HepG2 (cell line): ENCODE measurements around the gene PLSCR4. TPM values are rescaled to one million over a fixed set of nuclear protein-coding genes. Genes with fewer than 3 reads are reported as not detected.

ENCODE experiments used
- BHLHE40 ChIP-seq: IDR thresholded peaks from 2 replicates; pipeline ENCODE4 v1.6.1; 2011; ENCODE audit warnings: low read length, improper control_type of control experiment
- CC2D1A ChIP-seq: sonication (generic); formaldehyde crosslinking; IDR thresholded peaks from 2 replicates; pipeline ENCODE4 v1.8.1; 2023; ENCODE audit warnings: mild to moderate bottlenecking, missing genetic modification reagents
- CCDC6 ChIP-seq: sonication (generic); formaldehyde crosslinking; IDR thresholded peaks from 2 replicates; pipeline ENCODE4 v1.8.1; 2022; ENCODE audit warnings: mild to moderate bottlenecking, missing genetic modification reagents, moderate library complexity
- HOXA3 ChIP-seq: sonication (generic); formaldehyde crosslinking; IDR thresholded peaks from 2 replicates; pipeline ENCODE4 v1.5.0; 2020; ENCODE audit warnings: missing genetic modification reagents
- JDP2 ChIP-seq: sonication (generic); formaldehyde crosslinking; IDR thresholded peaks from 2 replicates; pipeline ENCODE4 v1.8.1; 2022; ENCODE audit warnings: missing genetic modification reagents, borderline replicate concordance
- JUNB ChIP-seq: sonication (generic); formaldehyde crosslinking; IDR thresholded peaks from 2 replicates; pipeline ENCODE4 v1.8.0; 2022; ENCODE audit warnings: missing genetic modification reagents, mild to moderate bottlenecking, borderline replicate concordance
- MAZ ChIP-seq, 2 experiments: sonication (generic) in 1 of 2; formaldehyde crosslinking in 1 of 2; IDR thresholded peaks; 2 replicates each; pipeline versions ENCODE4 v1.5.0 to v1.6.1; 2012 to 2020; ENCODE audit warnings: low read depth in 2 of 2, mild to moderate bottlenecking in 2 of 2, borderline replicate concordance in 1 of 2, improper control_type of control experiment in 1 of 2, low read length in 1 of 2, missing genetic modification reagents in 1 of 2, moderate library complexity in 1 of 2
- POLR2AphosphoS5 ChIP-seq: IDR thresholded peaks from 2 replicates; pipeline ENCODE4 v1.6.1; 2012; ENCODE audit warnings: low read depth, low read length
- RARG ChIP-seq: sonication (generic); formaldehyde crosslinking; IDR thresholded peaks from 2 replicates; pipeline ENCODE4 v1.4.0; 2020; ENCODE audit warnings: low read depth, mild to moderate bottlenecking, missing genetic modification reagents
- SATB2 ChIP-seq: sonication (generic); formaldehyde crosslinking; IDR thresholded peaks from 2 replicates; pipeline ENCODE4 v1.5.0; 2020; ENCODE audit warnings: missing genetic modification reagents
- SMC3 ChIP-seq: IDR thresholded peaks from 2 replicates; pipeline ENCODE4 v1.6.1; 2011; ENCODE audit warnings: low read length, improper control_type of control experiment
- SOX6 ChIP-seq, 2 experiments: fragments of 450-650 bp in 1 of 2; sonication (generic) in 1 of 2; formaldehyde crosslinking in 1 of 2; IDR thresholded peaks; 2 replicates each; pipeline versions ENCODE4 v1.4.0 to v1.6.1; 2017 to 2020; ENCODE audit warnings: antibody characterized with exemption in 1 of 2, mild to moderate bottlenecking in 1 of 2, missing genetic modification reagents in 1 of 2
- TAF1 ChIP-seq: sonication (generic); formaldehyde crosslinking; IDR thresholded peaks from 2 replicates; pipeline ENCODE4 v1.4.0; 2020; ENCODE audit warnings: missing genetic modification reagents
- TBX3 ChIP-seq: fragments of 450-650 bp; IDR thresholded peaks from 2 replicates; pipeline ENCODE4 v1.6.1; 2017; ENCODE audit warnings: antibody characterized with exemption, mild to moderate bottlenecking, inconsistent platforms, borderline replicate concordance
- TGIF2 ChIP-seq: IDR thresholded peaks from 2 replicates; pipeline ENCODE4 v1.6.1; 2016; ENCODE audit warnings: control low read depth, missing compliant biosample characterization
- ZBTB20 ChIP-seq: sonication (generic); formaldehyde crosslinking; IDR thresholded peaks from 2 replicates; pipeline ENCODE4 v1.8.1; 2023; ENCODE audit warnings: missing genetic modification reagents, low read depth, mild to moderate bottlenecking, borderline replicate concordance
- ZFP62 ChIP-seq: sonication (generic); formaldehyde crosslinking; IDR thresholded peaks from 2 replicates; pipeline ENCODE4 v1.4.0; 2020; ENCODE audit warnings: missing genetic modification reagents
- ZNF264 ChIP-seq: sonication (generic); formaldehyde crosslinking; IDR thresholded peaks from 2 replicates; pipeline ENCODE4 v1.4.0; 2020; ENCODE audit warnings: missing genetic modification reagents
- ZNF274 ChIP-seq: sonication (generic); formaldehyde crosslinking; IDR thresholded peaks from 2 replicates; pipeline ENCODE4 v1.5.1; 2020; ENCODE audit warnings: mild to moderate bottlenecking, missing genetic modification reagents
- ZNF546 ChIP-seq: sonication (generic); formaldehyde crosslinking; conservative IDR thresholded peaks from 2 replicates; pipeline ENCODE4 v1.8.1; 2023; ENCODE audit warnings: mild to moderate bottlenecking, missing genetic modification reagents
- ZNF567 ChIP-seq: sonication (generic); formaldehyde crosslinking; IDR thresholded peaks from 2 replicates; pipeline ENCODE4 v1.8.1; 2023; ENCODE audit warnings: mild to moderate bottlenecking, missing genetic modification reagents, borderline replicate concordance
- ZNF703 ChIP-seq: sonication (generic); formaldehyde crosslinking; IDR thresholded peaks from 2 replicates; pipeline ENCODE4 v1.5.1; 2020; ENCODE audit warnings: missing genetic modification reagents, mild to moderate bottlenecking, moderate library complexity, borderline replicate concordance
- polyA plus RNA-seq, 8 experiments: library from polyadenylated mRNA; depleted of rRNA in 3 of 8; stranded (reverse) in 7 of 8; unstranded in 1 of 8; fragments of >200 nt; fragmentation: Illumina TruSeq in 4 of 8; extraction: Trizol in 4 of 8; gene quantifications; 2 replicates each; pipeline versions ENCODE4 v1.2.1 to v1.2.3, GENCODE V29; 2011 to 2016; ENCODE audit warnings: low read depth in 4 of 8, missing spikeins in 1 of 8, mixed read lengths in 1 of 8; ENCODE audit not compliant: insufficient read depth in 1 of 8
- total RNA-seq, 5 experiments: library from RNA; depleted of rRNA; stranded (reverse); fragments of >200 nt; fragmentation: Illumina TruSeq; extraction: Trizol; gene quantifications; 2 replicates each; pipeline ENCODE4 v1.2.3, GENCODE V29; 2016; ENCODE audit warnings: low read depth in 1 of 5
- TF ChIP-seq, protein P1 (sequence below): sonication (generic); formaldehyde crosslinking; IDR thresholded peaks from 2 replicates; pipeline ENCODE4 v1.4.0; 2020; ENCODE audit warnings: missing genetic modification reagents
- TF ChIP-seq, protein P2 (sequence below): sonication (generic); formaldehyde crosslinking; IDR thresholded peaks from 2 replicates; pipeline ENCODE4 v1.5.0; 2020; ENCODE audit warnings: mild to moderate bottlenecking, missing genetic modification reagents
- TF ChIP-seq, protein P3 (sequence below): sonication (generic); formaldehyde crosslinking; IDR thresholded peaks from 2 replicates; pipeline ENCODE4 v1.8.0; 2022; ENCODE audit warnings: missing genetic modification reagents, mild to moderate bottlenecking, borderline replicate concordance

PLSCR4 gene
- total and polyA plus RNA-seq, 2 of the 13 experiments (the other 11 are each of a cell fraction or from before 2014, with no cell fraction given): 1.5 to 59.0 TPM

DNA sequence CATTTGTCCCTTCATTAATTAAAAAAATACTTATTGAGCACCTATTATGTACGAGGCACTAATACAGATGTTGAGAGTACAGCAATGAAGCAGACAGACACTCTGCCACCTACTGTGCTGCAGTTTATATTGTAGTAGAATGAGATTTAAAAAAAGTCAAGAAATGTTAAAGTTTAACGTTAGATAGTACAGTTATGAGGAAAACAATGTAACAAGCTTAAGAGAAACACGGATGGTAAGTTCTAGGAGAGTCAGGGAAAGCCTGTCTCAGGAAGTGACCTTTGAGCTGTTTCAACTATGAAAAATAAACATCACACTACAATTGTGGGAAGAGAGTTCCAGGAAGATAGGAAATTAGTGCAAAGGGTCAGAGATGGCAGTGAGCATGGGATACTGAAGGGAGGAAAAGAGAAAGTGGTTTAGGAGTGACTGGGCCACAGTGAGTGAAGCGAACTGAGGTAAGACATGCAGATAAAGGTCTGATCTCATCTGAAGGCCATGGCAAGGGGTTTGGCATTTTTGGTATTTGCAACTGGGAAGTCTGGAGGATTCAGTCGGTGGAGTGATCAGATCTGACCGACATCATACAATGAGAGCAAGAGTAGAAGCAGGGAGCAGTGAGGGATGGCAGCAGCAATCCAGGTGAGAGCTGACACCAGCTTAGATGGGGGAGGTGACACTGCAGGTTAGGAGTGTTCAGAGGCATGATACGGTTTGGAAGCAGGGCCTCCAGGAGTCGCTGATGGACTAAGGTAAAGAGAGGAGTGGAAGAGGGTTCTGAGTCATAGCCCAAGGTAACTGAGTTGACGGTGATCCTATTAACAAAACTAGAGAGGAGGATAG is 28.5 kb downstream of the PLSCR4 start (continued):
- 0 out of 2 replicates have a peak, but pooled peaks have one; percentile 25 for TF ChIP-seq TBX3
- TF ChIP-seq ZNF703 (CRISPR knock-in tag): no peak
- TF ChIP-seq, protein P1, sequence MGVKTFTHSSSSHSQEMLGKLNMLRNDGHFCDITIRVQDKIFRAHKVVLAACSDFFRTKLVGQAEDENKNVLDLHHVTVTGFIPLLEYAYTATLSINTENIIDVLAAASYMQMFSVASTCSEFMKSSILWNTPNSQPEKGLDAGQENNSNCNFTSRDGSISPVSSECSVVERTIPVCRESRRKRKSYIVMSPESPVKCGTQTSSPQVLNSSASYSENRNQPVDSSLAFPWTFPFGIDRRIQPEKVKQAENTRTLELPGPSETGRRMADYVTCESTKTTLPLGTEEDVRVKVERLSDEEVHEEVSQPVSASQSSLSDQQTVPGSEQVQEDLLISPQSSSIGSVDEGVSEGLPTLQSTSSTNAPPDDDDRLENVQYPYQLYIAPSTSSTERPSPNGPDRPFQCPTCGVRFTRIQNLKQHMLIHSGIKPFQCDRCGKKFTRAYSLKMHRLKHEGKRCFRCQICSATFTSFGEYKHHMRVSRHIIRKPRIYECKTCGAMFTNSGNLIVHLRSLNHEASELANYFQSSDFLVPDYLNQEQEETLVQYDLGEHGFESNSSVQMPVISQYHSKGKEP: no peak
- peak; percentile 44; the same call in 1 of the 2 replicates for TF ChIP-seq TAF1 (CRISPR knock-in tag)
- peak; percentile 55; the same call in 1 of the 2 replicates for TF ChIP-seq HOXA3 (CRISPR knock-in tag)
- TF ChIP-seq BHLHE40: no peak
- no peak for TF ChIP-seq CCDC6 (CRISPR knock-in tag)
- TF ChIP-seq ZBTB20: peak; percentile 78; the same call in 1 of the 2 replicates
- TF ChIP-seq ZNF567 (CRISPR knock-in tag): no peak
- TF ChIP-seq, protein P2, sequence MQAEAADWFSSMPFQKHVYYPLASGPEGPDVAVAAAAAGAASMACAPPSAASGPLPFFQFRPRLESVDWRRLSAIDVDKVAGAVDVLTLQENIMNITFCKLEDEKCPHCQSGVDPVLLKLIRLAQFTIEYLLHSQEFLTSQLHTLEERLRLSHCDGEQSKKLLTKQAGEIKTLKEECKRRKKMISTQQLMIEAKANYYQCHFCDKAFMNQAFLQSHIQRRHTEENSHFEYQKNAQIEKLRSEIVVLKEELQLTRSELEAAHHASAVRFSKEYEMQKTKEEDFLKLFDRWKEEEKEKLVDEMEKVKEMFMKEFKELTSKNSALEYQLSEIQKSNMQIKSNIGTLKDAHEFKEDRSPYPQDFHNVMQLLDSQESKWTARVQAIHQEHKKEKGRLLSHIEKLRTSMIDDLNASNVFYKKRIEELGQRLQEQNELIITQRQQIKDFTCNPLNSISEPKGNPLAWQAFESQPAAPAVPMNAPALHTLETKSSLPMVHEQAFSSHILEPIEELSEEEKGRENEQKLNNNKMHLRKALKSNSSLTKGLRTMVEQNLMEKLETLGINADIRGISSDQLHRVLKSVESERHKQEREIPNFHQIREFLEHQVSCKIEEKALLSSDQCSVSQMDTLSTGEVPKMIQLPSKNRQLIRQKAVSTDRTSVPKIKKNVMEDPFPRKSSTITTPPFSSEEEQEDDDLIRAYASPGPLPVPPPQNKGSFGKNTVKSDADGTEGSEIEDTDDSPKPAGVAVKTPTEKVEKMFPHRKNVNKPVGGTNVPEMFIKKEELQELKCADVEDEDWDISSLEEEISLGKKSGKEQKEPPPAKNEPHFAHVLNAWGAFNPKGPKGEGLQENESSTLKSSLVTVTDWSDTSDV (CRISPR knock-in tag): no peak
- TF ChIP-seq ZNF264: peak; percentile 77
- TF ChIP-seq, protein P3, sequence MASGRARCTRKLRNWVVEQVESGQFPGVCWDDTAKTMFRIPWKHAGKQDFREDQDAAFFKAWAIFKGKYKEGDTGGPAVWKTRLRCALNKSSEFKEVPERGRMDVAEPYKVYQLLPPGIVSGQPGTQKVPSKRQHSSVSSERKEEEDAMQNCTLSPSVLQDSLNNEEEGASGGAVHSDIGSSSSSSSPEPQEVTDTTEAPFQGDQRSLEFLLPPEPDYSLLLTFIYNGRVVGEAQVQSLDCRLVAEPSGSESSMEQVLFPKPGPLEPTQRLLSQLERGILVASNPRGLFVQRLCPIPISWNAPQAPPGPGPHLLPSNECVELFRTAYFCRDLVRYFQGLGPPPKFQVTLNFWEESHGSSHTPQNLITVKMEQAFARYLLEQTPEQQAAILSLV (CRISPR knock-in tag): no peak
- no peak for TF ChIP-seq CC2D1A (CRISPR knock-in tag)
- TF ChIP-seq SOX6 (IDR thresholded peaks at IDR 0.05): no peak
- TF ChIP-seq SOX6 (CRISPR knock-in tag; IDR thresholded peaks at IDR 0.05): peak; percentile 99
- TF ChIP-seq POLR2AphosphoS5: peak; percentile 66; the same call in 1 of the 2 replicates
- TF ChIP-seq SATB2: no peak
- no peak for TF ChIP-seq JDP2 (CRISPR knock-in tag)
- TF ChIP-seq RARG (CRISPR knock-in tag): no peak
- no peak for TF ChIP-seq ZNF274 (CRISPR knock-in tag)
- TF ChIP-seq ZNF546: no peak
- no peak for TF ChIP-seq TGIF2 (CRISPR knock-in tag)
- TF ChIP-seq ZFP62: no peak
- TF ChIP-seq JUNB (CRISPR knock-in tag): 0 out of 2 replicates have a peak, but pooled peaks have one; percentile 58
- TF ChIP-seq MAZ (IDR thresholded peaks at IDR 0.05; ENCODE audit: borderline replicate concordance, low read depth, low read length): no peak
- TF ChIP-seq MAZ (CRISPR knock-in tag; IDR thresholded peaks at IDR 0.05; ENCODE audit: low read depth): no peak
- peak; percentile 35; the same call in 1 of the 2 replicates for TF ChIP-seq SMC3
